Measurements from ENCODE around the gene GDF7. TPM values are rescaled to one million over a fixed set of nuclear protein-coding genes. Genes with fewer than 3 reads are reported as not detected.

The GDF7 gene
- total RNA-seq, 1 experiment from 2014 or later, result 0.04 TPM

- H3K56ac ChIP-seq (ENCODE audit: insufficient read length, low read depth, low read length), result no peak overlapping the region
- no peak overlapping the region for H4K91ac ChIP-seq (ENCODE audit: insufficient read length, low read depth, low read length)
- peaks cover 0 to 2% (median 0%) of the 10 kb centered on the region in 3 experiments; a peak in 1 of 7 replicates for H3K36me3 Mint-ChIP-seq (ENCODE audit: insufficient read depth in 1 of 3, low read depth in 3 of 3)
- no peaks in the 10 kb centered on the region for H3K9me3 ChIP-seq (ENCODE audit: control insufficient read depth, low read depth, low read length)
- 0 out of 5 replicates have a peak overlapping the region, but pooled peaks of 1 of the 2 experiments have one; percentile 72 for H3K4me3 Mint-ChIP-seq
- H3K27me3 ChIP-seq (ENCODE audit: insufficient read depth, low read length), result peaks cover 88% of the 10 kb centered on the region
- no peak overlapping the region for H2BK15ac ChIP-seq (ENCODE audit: low read depth, low read length)
- H3T11ph ChIP-seq (ENCODE audit: low read length), result no peak overlapping the region
- peaks cover 96% of the 10 kb centered on the region for H3K27me3 Mint-ChIP-seq (ENCODE audit: low read depth)
- no peaks in the 10 kb centered on the region for H4K20me1 ChIP-seq (ENCODE audit: control insufficient read depth, insufficient read depth, insufficient read length)
- H3K23me2 ChIP-seq (ENCODE audit: insufficient read length, low read depth, low read length, poor library complexity, severe bottlenecking), result peaks cover 18% of the 10 kb centered on the region
- H2BK20ac ChIP-seq (ENCODE audit: low read depth, low read length, poor library complexity, severe bottlenecking), result no peak overlapping the region
- H4K8ac ChIP-seq (replicated peaks; ENCODE audit: insufficient read length, low read depth, low read length), result no peak overlapping the region
- WGBS (ENCODE audit: extremely low coverage, insufficient read length, low lambda C conversion rate), result no CpG with 5 or more reads among the region's 8 CpGs
- no peak overlapping the region for H3K14ac ChIP-seq (ENCODE audit: insufficient read depth, low read length)
- H3K9me3 Mint-ChIP-seq, result peaks cover 2 to 3% of the 10 kb centered on the region in 2 experiments; a peak in 2 of 5 replicates
- no peak overlapping the region for H2AFZ ChIP-seq (ENCODE audit: low read length)
- H3K4me2 ChIP-seq (ENCODE audit: insufficient read depth, insufficient read length, low read length), result peak overlapping the region; percentile 56
- no peak for DNase-seq
- TF ChIP-seq CTCF (conservative IDR thresholded peaks at IDR 0.05), result no peak
- no peak overlapping the region for H2AK5ac ChIP-seq (ENCODE audit: insufficient read length, low read length)
- H2BK120ac ChIP-seq (ENCODE audit: low read depth, low read length, poor library complexity, severe bottlenecking), result no peak overlapping the region
- no peak overlapping the region for H3K4ac ChIP-seq (ENCODE audit: low read depth, low read length)
- no peak overlapping the region for H3K9ac ChIP-seq (ENCODE audit: extremely low read depth, insufficient read length, low read length)
- no peak overlapping the region for H4K5ac ChIP-seq (ENCODE audit: insufficient read length, low read depth, low read length)
- no peaks in the 10 kb centered on the region for H3K79me2 ChIP-seq (ENCODE audit: insufficient read depth, low read length)
- no peaks in the 10 kb centered on the region for H3K79me1 ChIP-seq (ENCODE audit: insufficient read depth, low read depth, low read length, poor library complexity, severe bottlenecking)
- H3K18ac ChIP-seq (ENCODE audit: insufficient read length, low read depth, low read length), result no peak overlapping the region
- H3K23ac ChIP-seq (ENCODE audit: insufficient read length, low read depth, low read length), result no peak overlapping the region
- peaks cover 33 to 65% of the 10 kb centered on the region in 2 experiments for H3K4me1 Mint-ChIP-seq
- no peak overlapping the region for H3K27ac Mint-ChIP-seq
- H2BK5ac ChIP-seq (ENCODE audit: insufficient read length, low read length), result no peak overlapping the region
- H2BK12ac ChIP-seq (ENCODE audit: insufficient read length, low read depth, low read length), result no peak overlapping the region
- peaks cover 4% of the 10 kb centered on the region; the same call in 1 of the 2 replicates for H3K4me1 ChIP-seq (ENCODE audit: insufficient read depth, low read length)
- H3K27ac ChIP-seq (ENCODE audit: insufficient read length, low read depth, low read length), result no peak overlapping the region
Observed at GRCh38 chr2:20668871-20669475, 2.0 kb downstream of the GDF7 start.

All from H9 (cell line).